HG03439 (cell line): ENCODE data around the gene PDYN.

Experiments
- ATAC-seq: cut with Tn5 transposase; IDR thresholded peaks from one replicate; pipeline ENCODE4 v1.9.1; 2021; ENCODE audit warnings: mild to moderate bottlenecking, moderate library complexity; ENCODE audit not compliant: unreplicated experiment

Gene PDYN

DNA sequence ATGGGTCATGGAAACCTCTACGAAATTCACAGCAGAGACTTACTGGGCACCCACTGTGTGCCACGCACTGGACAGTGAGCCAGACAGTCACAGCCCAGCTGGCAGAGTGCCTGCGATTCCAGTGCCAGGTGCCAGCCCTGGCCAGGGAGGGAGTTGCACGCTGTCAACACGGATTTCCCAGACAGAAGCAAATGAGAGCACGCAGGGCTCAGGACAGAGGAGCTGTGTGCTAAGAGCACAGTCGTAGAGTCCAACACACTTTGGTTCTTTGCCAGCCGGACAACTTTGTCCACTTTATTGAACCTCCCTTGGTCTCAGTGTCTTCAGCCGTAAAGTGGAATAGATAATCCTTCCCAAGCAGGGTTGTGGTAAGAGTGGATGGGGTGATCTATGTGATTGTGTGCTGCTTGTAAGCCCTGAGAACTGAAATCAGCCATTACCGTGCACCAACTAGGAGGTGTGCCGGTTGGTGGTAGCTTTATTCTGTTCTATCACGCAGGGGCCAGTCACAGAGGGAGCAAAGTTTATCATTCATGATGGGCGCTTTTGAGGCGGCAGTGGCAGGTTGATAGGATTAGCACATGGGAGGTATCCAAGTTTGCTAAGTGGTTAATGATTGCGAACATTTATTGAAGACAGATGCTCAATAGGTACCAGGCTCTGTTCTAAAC lies 58.0 kb downstream of the PDYN start:
- no peak for ATAC-seq

DNA sequence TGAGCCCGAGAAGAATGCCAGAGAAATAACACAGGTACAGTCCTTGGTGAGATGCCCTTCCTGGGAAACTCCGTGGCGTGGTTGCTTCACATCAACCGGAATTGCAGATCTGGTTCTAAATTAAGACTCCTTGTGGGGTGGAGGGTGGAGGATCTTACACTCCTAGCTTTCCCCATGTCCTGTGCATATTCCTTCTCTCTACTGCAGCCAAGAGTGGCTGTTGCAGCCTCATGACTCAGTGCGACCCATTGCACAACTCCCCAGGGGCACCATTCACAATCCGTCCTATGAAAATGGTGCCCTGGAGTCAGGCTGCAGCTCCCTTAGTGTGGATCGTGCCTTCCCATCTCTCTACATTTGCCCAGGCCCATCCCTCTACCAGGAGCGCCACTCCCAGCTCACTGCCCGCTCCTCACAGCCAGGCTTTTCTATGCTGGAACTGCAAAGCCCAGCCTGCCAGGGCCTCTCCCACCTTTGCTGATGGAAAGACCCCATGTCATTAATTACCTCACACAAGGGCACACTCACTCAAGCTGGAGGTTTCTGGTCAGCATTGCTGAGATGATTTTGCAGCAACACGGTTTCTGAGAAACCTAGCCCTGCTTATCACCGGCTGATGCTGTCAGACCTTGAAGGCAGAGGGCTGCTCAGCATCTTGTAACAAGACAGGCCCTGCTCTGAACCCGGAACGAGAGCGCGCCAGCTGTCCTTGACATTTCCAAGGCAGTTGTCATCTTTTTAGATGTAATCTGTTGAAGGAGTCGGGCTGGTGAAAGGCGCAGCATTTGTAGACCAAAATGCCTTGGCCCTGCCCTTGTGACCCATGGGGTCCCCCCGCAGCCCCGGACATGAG lies 58.9 kb downstream of the PDYN start:
- no peak for ATAC-seq

DNA sequence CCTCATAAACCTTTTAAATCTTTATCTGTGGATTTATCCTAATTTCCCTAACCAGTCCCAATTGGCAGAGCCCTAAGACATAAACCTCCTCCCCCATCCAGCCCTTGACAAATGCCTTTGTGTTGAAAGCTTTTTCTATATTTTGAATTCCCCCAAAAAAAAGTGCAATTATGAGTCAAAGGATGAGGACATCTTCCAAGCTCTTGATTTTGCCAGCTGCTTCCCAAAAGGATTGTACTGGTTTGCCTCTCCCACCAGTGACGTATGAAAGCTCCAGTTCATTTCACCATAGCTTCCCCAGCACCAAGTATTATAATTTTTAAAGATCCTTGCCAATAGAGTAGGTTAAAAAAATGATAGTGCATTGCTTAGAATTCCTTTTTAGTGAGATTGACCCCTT lies 59.7 kb downstream of the PDYN start:
- ATAC-seq, result no peak

DNA sequence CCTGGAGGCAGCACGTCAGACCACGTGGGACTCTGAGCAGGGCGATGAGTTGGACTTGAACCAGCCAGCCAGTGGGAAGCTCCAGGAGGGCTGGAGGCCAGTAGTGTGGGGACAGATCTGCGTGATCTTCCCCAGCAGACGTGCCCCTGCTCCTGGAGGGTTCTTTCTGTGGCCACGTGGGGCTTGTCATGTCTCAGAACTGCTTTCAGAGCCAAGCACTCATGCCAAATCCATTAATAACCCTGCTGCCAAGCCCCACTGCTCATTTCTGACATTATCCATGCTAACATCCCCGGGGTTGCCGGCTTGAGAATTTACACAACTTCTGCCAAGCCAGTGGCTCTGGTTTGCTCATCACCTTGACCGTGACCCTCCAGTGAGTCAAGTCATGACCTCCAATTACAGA lies 60.4 kb downstream of the PDYN start:
- no peak for ATAC-seq

DNA sequence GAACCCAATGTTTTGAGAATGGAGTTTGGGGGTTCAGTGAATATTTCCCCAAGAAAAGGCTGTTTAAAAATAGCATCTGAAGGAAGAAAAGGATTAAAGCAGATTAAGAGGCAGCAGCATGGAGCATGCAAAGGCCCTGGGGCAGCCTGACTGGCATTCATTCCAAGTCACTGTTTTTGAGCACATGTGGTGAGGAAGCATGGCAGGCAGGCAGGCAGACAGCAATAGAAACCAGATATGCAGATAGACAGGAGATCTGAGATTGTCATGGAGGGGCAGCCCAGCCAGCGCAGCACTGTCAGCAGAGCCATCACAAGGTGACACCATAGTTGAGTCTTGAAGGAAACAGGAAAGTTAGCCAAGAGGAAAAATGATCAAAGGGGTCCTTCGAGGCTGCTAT lies 60.9 kb downstream of the PDYN start:
- ATAC-seq, result no peak

DNA sequence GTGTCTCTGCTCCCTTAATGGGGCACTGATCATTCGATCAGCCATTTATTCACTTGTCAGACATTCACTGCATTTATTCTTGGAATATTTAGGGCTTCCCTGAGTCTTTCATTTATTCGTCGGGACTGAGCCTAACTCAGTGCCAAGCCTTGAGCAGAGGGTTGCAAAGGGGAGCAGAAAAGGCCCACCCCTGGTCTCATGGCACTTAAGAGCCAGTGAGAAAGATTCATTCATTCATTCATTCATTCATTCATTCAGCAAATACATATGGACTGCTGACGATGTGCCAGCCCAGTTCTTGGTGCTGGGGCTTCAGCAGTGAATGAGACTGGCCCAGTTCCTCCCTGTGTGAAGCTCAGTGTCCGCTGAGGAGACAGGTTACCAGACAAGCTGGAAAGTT lies 62.0 kb downstream of the PDYN start:
- ATAC-seq, result no peak

DNA sequence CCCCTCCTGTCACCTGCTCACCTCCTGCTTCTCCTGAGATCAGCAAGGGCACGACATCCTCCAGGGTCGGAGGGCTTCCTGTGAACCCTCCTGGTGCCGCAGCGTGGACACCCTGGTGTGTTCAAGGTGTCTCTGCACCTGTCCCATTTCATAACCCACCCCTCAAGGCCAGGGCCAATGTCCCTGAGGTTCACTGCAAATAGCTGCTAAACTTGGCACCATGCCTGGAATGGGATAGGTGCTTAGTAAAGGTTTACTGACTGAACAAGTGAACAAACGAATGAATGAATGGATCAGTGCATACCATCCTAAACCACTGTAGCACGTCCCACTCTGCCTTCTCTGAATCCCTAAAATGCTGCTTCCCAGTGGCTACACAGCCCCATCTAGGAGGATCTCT lies 63.7 kb downstream of the PDYN start:
- no peak for ATAC-seq

DNA sequence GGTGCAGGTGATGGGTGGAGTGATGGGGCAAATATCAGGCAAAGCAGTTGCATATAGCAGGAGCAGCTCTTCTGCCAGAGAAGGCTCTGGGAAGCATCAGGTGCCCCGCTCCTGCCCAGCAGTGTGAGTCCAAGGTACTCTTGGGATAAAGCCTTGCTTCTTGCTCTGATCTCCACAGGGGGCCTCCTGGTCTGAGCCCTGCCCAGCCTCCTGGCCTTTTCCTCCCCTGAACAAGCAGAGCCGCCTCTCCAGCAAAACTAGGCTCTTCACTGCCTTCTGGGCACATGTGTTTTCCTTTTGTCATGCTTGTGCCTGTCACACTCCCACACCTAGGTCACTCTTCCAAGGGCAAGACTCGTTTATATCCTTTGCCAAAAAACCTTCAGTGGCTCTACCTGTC lies 64.4 kb downstream of the PDYN start:
- no peak for ATAC-seq

DNA sequence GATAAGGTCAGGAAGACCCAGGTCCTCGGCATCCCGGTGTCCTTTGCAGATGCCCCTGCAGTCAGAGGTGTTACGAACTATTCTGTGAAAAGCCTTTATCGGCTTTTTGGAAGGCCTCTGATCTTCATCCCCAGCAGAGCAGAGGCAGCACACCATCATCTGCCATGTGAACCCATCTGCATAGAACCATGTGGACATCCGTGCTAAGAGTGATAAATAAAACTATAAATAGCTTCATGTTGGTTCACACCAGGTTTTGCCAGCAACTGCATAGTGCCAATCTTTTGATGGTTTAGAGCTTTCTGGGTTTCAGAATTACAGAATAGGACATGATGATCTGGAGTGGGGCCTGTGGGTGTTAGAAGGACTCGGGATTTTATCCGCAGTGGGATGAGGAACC lies 65.1 kb downstream of the PDYN start:
- no peak for ATAC-seq
